H9 (cell line): Measurements from ENCODE around the gene KDM4C. TPM values are rescaled to one million over a fixed set of nuclear protein-coding genes. Genes with fewer than 3 reads are reported as not detected.

ENCODE experiments used
- DNase-seq: peaks from one replicate; pipeline ENCODE4 v3.0.0-alpha.2; 2017
- H2AFZ ChIP-seq: one replicate; pipeline ENCODE4 v1.6.1; 2013; ENCODE audit warnings: mild to moderate bottlenecking, low read length, control low read depth, moderate library complexity
- H2AK5ac ChIP-seq: 2 replicates; pipeline ENCODE4 v1.6.1; 2013; ENCODE audit warnings: low read length, control low read depth, mixed read lengths; ENCODE audit not compliant: insufficient read length
- H2BK120ac ChIP-seq: one replicate; pipeline ENCODE4 v1.6.1; 2013; ENCODE audit warnings: low read depth, mild to moderate bottlenecking, low read length, control low read depth, inconsistent platforms; ENCODE audit not compliant: poor library complexity, severe bottlenecking
- H2BK12ac ChIP-seq: 2 replicates; pipeline ENCODE4 v1.6.1; 2013; ENCODE audit warnings: low read length, control low read depth, mixed read lengths, low read depth; ENCODE audit not compliant: insufficient read length
- H2BK15ac ChIP-seq: 2 replicates; pipeline ENCODE4 v1.6.1; 2013; ENCODE audit warnings: low read depth, low read length, control low read depth
- H2BK20ac ChIP-seq: one replicate; pipeline ENCODE4 v1.6.1; 2013; ENCODE audit warnings: low read depth, mild to moderate bottlenecking, low read length, control low read depth, inconsistent platforms; ENCODE audit not compliant: poor library complexity, severe bottlenecking
- H2BK5ac ChIP-seq: 2 replicates; pipeline ENCODE4 v1.6.1; 2013; ENCODE audit warnings: low read length, control low read depth, mixed read lengths; ENCODE audit not compliant: insufficient read length
- H3K14ac ChIP-seq: 2 replicates; pipeline ENCODE4 v1.6.1; 2013; ENCODE audit warnings: low read length, control low read depth; ENCODE audit not compliant: insufficient read depth
- H3K18ac ChIP-seq: 2 replicates; pipeline ENCODE4 v1.6.1; 2013; ENCODE audit warnings: low read depth, mild to moderate bottlenecking, mixed read lengths, low read length, control low read depth; ENCODE audit not compliant: insufficient read length
- H3K23ac ChIP-seq: 2 replicates; pipeline ENCODE4 v1.6.1; 2013; ENCODE audit warnings: low read length, control low read depth, mixed read lengths, low read depth; ENCODE audit not compliant: insufficient read length
- H3K23me2 ChIP-seq: 2 replicates; pipeline ENCODE4 v1.6.1; 2013; ENCODE audit warnings: low read depth, mild to moderate bottlenecking, mixed read lengths, low read length, control low read depth; ENCODE audit not compliant: insufficient read length, poor library complexity, severe bottlenecking
- H3K27ac ChIP-seq: 2 replicates; pipeline ENCODE4 v1.5.1; 2013; ENCODE audit warnings: low read length, control low read depth, mixed read lengths, low read depth; ENCODE audit not compliant: insufficient read length
- H3K27me3 ChIP-seq: 2 replicates; pipeline ENCODE4 v1.6.1; 2013; ENCODE audit warnings: low read length, control low read depth, inconsistent platforms; ENCODE audit not compliant: insufficient read depth
- H3K4ac ChIP-seq: 2 replicates; pipeline ENCODE4 v1.6.1; 2013; ENCODE audit warnings: low read depth, mild to moderate bottlenecking, control low read depth, inconsistent platforms, low read length, moderate library complexity
- H3K4me1 ChIP-seq: 2 replicates; pipeline ENCODE4 v1.6.1; 2013; ENCODE audit warnings: low read length, control low read depth, inconsistent platforms; ENCODE audit not compliant: insufficient read depth
- H3K4me2 ChIP-seq: 2 replicates; pipeline ENCODE4 v1.6.1; 2013; ENCODE audit warnings: low read length, control low read depth, mixed read lengths; ENCODE audit not compliant: insufficient read length, insufficient read depth
- H3K56ac ChIP-seq: 2 replicates; pipeline ENCODE4 v1.6.1; 2013; ENCODE audit warnings: low read depth, mild to moderate bottlenecking, mixed read lengths, low read length, control low read depth; ENCODE audit not compliant: insufficient read length
- H3K79me1 ChIP-seq: 2 replicates; pipeline ENCODE4 v1.6.1; 2013; ENCODE audit warnings: low read depth, mild to moderate bottlenecking, moderate library complexity, low read length, control low read depth, inconsistent platforms; ENCODE audit not compliant: insufficient read depth, poor library complexity, severe bottlenecking
- H3K79me2 ChIP-seq: 2 replicates; pipeline ENCODE4 v1.6.1; 2013; ENCODE audit warnings: low read length, control low read depth, inconsistent platforms; ENCODE audit not compliant: insufficient read depth
- H3K9ac ChIP-seq: 2 replicates; pipeline ENCODE4 v1.6.1; 2013; ENCODE audit warnings: low read length, control low read depth, mixed read lengths; ENCODE audit not compliant: insufficient read length; ENCODE audit errors: extremely low read depth
- H3K9me3 ChIP-seq: one replicate; pipeline ENCODE4 v1.6.1; 2013; ENCODE audit warnings: low read depth, low read length, inconsistent platforms; ENCODE audit not compliant: control insufficient read depth
- H3T11ph ChIP-seq: one replicate; pipeline ENCODE4 v1.6.1; 2013; ENCODE audit warnings: mild to moderate bottlenecking, low read length, control low read depth, inconsistent platforms
- H4K20me1 ChIP-seq: one replicate; pipeline ENCODE4 v1.6.1; 2013; ENCODE audit not compliant: control insufficient read depth, insufficient read length, insufficient read depth
- H4K5ac ChIP-seq: 2 replicates; pipeline ENCODE4 v1.6.1; 2013; ENCODE audit warnings: low read depth, mild to moderate bottlenecking, mixed read lengths, low read length, control low read depth; ENCODE audit not compliant: insufficient read length
- H4K8ac ChIP-seq: replicated peaks from 2 replicates; pipeline ENCODE4 v1.6.1; 2013; ENCODE audit warnings: low read length, control low read depth, mixed read lengths, low read depth; ENCODE audit not compliant: insufficient read length
- H4K91ac ChIP-seq: 2 replicates; pipeline ENCODE4 v1.6.1; 2013; ENCODE audit warnings: low read depth, mild to moderate bottlenecking, moderate library complexity, mixed read lengths, low read length, control low read depth; ENCODE audit not compliant: insufficient read length
- H3K27ac Mint-ChIP-seq, 3 experiments: 2 replicates in 2 of 3; 3 replicates in 1 of 3; pipeline ENCODE4 v1.8.0; 2020 to 2021; ENCODE audit warnings: mixed read lengths in 3 of 3, mild to moderate bottlenecking in 1 of 3, moderate library complexity in 1 of 3
- H3K27me3 Mint-ChIP-seq: 2 replicates; pipeline ENCODE4 v1.8.0; 2021; ENCODE audit warnings: low read depth, mild to moderate bottlenecking, moderate library complexity, mixed read lengths
- H3K36me3 Mint-ChIP-seq, 3 experiments: 2 replicates in 2 of 3; 3 replicates in 1 of 3; pipeline ENCODE4 v1.8.0; 2020 to 2021; ENCODE audit warnings: low read depth in 3 of 3, mixed read lengths in 3 of 3; ENCODE audit not compliant: insufficient read depth in 1 of 3
- H3K4me1 Mint-ChIP-seq, 2 experiments: 2 replicates each; pipeline ENCODE4 v1.8.0; 2020; ENCODE audit warnings: mixed read lengths in 2 of 2
- H3K4me3 Mint-ChIP-seq, 2 experiments: 2 replicates in 1 of 2; 3 replicates in 1 of 2; pipeline ENCODE4 v1.8.0; 2020 to 2021; ENCODE audit warnings: mild to moderate bottlenecking in 2 of 2, mixed read lengths in 2 of 2, moderate library complexity in 1 of 2
- H3K9me3 Mint-ChIP-seq, 2 experiments: 2 replicates in 1 of 2; 3 replicates in 1 of 2; pipeline ENCODE4 v1.8.0; 2020; ENCODE audit warnings: mild to moderate bottlenecking in 2 of 2, mixed read lengths in 2 of 2, moderate library complexity in 1 of 2
- WGBS: extraction: QIAGEN DNeasy Blood & Tissue Kit; methylation state at CpG from one replicate; pipeline ENCODE4 v1.1.7; 2013; ENCODE audit warnings: missing lambda C conversion rate, low lambda C conversion rate, mixed read lengths; ENCODE audit not compliant: insufficient read length; ENCODE audit errors: extremely low coverage; 5-methylcytosine and 5-hydroxymethylcytosine counted together
- total RNA-seq: library from RNA; stranded (reverse); gene quantifications from 2 replicates; pipeline ENCODE4 v1.2.1, GENCODE V29; 2021
- TF ChIP-seq, protein P1 (sequence below): fragments of 200-600 bp; sonication (generic); conservative IDR thresholded peaks from 3 replicates; pipeline ENCODE4 v1.8.0; 2021; ENCODE audit warnings: antibody characterized with exemption, mild to moderate bottlenecking

Gene KDM4C
- total RNA-seq, 1 experiment from 2014 or later: 24.0 TPM

DNA sequence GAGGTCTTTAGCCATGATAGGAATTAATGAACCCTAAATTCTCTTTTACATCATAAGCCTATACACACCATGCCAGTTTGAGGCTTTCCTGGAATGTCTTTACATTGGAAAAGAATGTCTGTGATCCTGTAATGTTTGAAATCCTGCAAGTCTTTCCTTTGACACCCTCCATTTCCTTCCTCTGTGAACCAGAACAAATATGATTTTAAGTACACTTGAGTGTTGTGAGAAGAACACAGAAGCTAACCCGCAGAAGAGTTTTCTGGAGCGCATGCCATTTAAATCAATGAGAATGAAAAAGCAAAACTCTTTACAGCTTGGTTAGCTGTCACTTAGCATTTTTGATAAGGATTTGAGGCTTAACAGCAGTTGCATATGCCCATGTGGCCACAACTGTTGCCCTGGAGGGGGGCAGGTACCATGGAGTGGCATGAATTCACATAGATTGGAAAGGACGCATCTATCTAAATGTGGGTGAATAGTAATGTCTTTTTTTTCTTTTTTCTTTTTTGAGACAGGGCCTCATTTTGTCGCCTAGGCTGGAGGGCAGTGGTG, 372.6 kb downstream of the KDM4C start:
- H3K79me2 ChIP-seq: no peaks in the 10 kb centered on the region
- Mint-ChIP-seq H3K4me3 (no peak overlapping the region), H3K36me3 (peaks cover 0 to 6% (median 5%) of the 10 kb centered on the region in 3 experiments; a peak in 4 of 7 replicates), H3K27me3 (no peaks in the 10 kb centered on the region), H3K4me1 (peaks cover 13 to 22% of the 10 kb centered on the region in 2 experiments), H3K27ac (peak overlapping the region in 1 of 3 experiments; percentile 75; a peak in 1 of 7 replicates), H3K9me3 (no peaks in the 10 kb centered on the region)
- no peaks in the 10 kb centered on the region; the same call in 1 of the 2 replicates for H3K4me1 ChIP-seq
- H3T11ph ChIP-seq: no peak overlapping the region
- H4K91ac ChIP-seq: no peak overlapping the region
- no peaks in the 10 kb centered on the region for H4K20me1 ChIP-seq
- H3K14ac ChIP-seq: no peak overlapping the region
- H2BK5ac ChIP-seq: no peak overlapping the region
- H4K8ac ChIP-seq: no peak overlapping the region
- no peaks in the 10 kb centered on the region for H3K23me2 ChIP-seq
- H3K23ac ChIP-seq: no peak overlapping the region
- H2BK12ac ChIP-seq: no peak overlapping the region
- TF ChIP-seq, protein P1, sequence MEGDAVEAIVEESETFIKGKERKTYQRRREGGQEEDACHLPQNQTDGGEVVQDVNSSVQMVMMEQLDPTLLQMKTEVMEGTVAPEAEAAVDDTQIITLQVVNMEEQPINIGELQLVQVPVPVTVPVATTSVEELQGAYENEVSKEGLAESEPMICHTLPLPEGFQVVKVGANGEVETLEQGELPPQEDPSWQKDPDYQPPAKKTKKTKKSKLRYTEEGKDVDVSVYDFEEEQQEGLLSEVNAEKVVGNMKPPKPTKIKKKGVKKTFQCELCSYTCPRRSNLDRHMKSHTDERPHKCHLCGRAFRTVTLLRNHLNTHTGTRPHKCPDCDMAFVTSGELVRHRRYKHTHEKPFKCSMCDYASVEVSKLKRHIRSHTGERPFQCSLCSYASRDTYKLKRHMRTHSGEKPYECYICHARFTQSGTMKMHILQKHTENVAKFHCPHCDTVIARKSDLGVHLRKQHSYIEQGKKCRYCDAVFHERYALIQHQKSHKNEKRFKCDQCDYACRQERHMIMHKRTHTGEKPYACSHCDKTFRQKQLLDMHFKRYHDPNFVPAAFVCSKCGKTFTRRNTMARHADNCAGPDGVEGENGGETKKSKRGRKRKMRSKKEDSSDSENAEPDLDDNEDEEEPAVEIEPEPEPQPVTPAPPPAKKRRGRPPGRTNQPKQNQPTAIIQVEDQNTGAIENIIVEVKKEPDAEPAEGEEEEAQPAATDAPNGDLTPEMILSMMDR: no peak
- no peak overlapping the region for H3K4ac ChIP-seq
- no peak overlapping the region for H3K18ac ChIP-seq
- no CpG with 5 or more reads among the region's 4 CpGs for WGBS
- H3K27ac ChIP-seq: no peak overlapping the region
- no peak overlapping the region for H3K56ac ChIP-seq
- no peak for DNase-seq
- H3K9ac ChIP-seq: no peak overlapping the region
- no peak overlapping the region for H3K4me2 ChIP-seq
- no peaks in the 10 kb centered on the region for H3K79me1 ChIP-seq
- no peak overlapping the region for H2AFZ ChIP-seq
- H3K27me3 ChIP-seq: no peaks in the 10 kb centered on the region
- no peak overlapping the region for H2BK120ac ChIP-seq
- H2AK5ac ChIP-seq: no peak overlapping the region
- no peak overlapping the region for H2BK15ac ChIP-seq
- H2BK20ac ChIP-seq: no peak overlapping the region
- no peak overlapping the region for H4K5ac ChIP-seq
- no peaks in the 10 kb centered on the region for H3K9me3 ChIP-seq
